Measurements from ENCODE around the gene PRKACB.

GRCh38 chr1:84107955-84108354 is 36.1 kb upstream of the PRKACB start:
- TF ChIP-seq, protein P1, sequence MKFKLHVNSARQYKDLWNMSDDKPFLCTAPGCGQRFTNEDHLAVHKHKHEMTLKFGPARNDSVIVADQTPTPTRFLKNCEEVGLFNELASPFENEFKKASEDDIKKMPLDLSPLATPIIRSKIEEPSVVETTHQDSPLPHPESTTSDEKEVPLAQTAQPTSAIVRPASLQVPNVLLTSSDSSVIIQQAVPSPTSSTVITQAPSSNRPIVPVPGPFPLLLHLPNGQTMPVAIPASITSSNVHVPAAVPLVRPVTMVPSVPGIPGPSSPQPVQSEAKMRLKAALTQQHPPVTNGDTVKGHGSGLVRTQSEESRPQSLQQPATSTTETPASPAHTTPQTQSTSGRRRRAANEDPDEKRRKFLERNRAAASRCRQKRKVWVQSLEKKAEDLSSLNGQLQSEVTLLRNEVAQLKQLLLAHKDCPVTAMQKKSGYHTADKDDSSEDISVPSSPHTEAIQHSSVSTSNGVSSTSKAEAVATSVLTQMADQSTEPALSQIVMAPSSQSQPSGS (IDR thresholded peaks at IDR 0.05; ENCODE audit: low read length), result no peak
- TF ChIP-seq USF2 (IDR thresholded peaks at IDR 0.05; ENCODE audit: low read length) (no peak), CTCF (IDR thresholded peaks at IDR 0.05; ENCODE audit: control extremely low read depth in 1 of 3, insufficient read depth in 1 of 3, low read depth in 1 of 3, low read length in 3 of 3) (no peak), KDM1A (IDR thresholded peaks at IDR 0.05; ENCODE audit: borderline replicate concordance, low read length) (peak; percentile 35; the same call in 1 of the 2 replicates), SIN3A (conservative IDR thresholded peaks at IDR 0.05 in 1 of 2, IDR thresholded peaks at IDR 0.05 in 1 of 2; ENCODE audit: low read depth in 1 of 2, low read length in 2 of 2) (no peak), RFX5 (IDR thresholded peaks at IDR 0.05; ENCODE audit: borderline replicate concordance, low read depth, low read length) (no peak), TAF1 (IDR thresholded peaks at IDR 0.05; ENCODE audit: low read depth, low read length) (no peak), ATF3 (IDR thresholded peaks at IDR 0.05; ENCODE audit: insufficient read depth, low read depth, low read length) (no peak), EP300 (IDR thresholded peaks at IDR 0.05; ENCODE audit: borderline replicate concordance in 1 of 2, low read depth in 2 of 2, low read length in 2 of 2) (no peak), TCF12 (IDR thresholded peaks at IDR 0.05; ENCODE audit: low read depth, low read length) (no peak), POLR2A (IDR thresholded peaks at IDR 0.05; ENCODE audit: control extremely low read depth in 1 of 2, low read depth in 2 of 2, low read length in 2 of 2) (no peak), JUN (IDR thresholded peaks at IDR 0.05; ENCODE audit: low read depth, low read length) (no peak)

All from H1 (cell line).